ENCODE data around the gene TPCN1. TPM values are rescaled to one million over a fixed set of nuclear protein-coding genes. Genes with fewer than 3 reads are reported as not detected.

The TPCN1 gene
- total and polyA plus RNA-seq, 2 donors (not counting 1 experiment from before 2014, with no cell fraction given), result 17.2 to 17.8 TPM

- no peak for DNase-seq (ENCODE audit: low read depth in 2 of 2)
- no peaks in the 10 kb centered on the region for H3K79me2 ChIP-seq (ENCODE audit: control insufficient read depth, insufficient read depth, low read length)
- H3K4me1 ChIP-seq (ENCODE audit: control insufficient read depth, extremely low read depth, insufficient read depth, low read length), result peaks cover 12% of the 10 kb centered on the region
- no peak overlapping the region for H3K9ac ChIP-seq (ENCODE audit: insufficient read depth, low read length)
- no peaks in the 10 kb centered on the region for H3K36me3 ChIP-seq (ENCODE audit: control insufficient read depth, insufficient read depth, low read length)
- no peaks in the 10 kb centered on the region for H3K27me3 ChIP-seq (ENCODE audit: control insufficient read depth, insufficient read depth, low read length)
- H3K9me3 ChIP-seq (ENCODE audit: control insufficient read depth, insufficient read depth, low read depth, low read length), result no peaks in the 10 kb centered on the region
- no peak overlapping the region for H3K27ac ChIP-seq (ENCODE audit: insufficient read depth, low read length)
- TF ChIP-seq CTCF (conservative IDR thresholded peaks at IDR 0.05 in 1 of 2, IDR thresholded peaks at IDR 0.05 in 1 of 2; ENCODE audit: low read depth in 1 of 2, low read length in 2 of 2) (no peak), EZH2 (IDR thresholded peaks at IDR 0.05; ENCODE audit: low read length, missing control alignments) (no peak)
- no peak overlapping the region for H2AFZ ChIP-seq (ENCODE audit: low read length)
- H3K4me3 ChIP-seq (replicated peaks in 1 of 4; ENCODE audit: control extremely low read depth in 1 of 4, insufficient read depth in 1 of 4, low read depth in 3 of 4, low read length in 4 of 4), result no peak overlapping the region
- H3K4me2 ChIP-seq (ENCODE audit: extremely low read depth, insufficient read depth, low read length), result no peak overlapping the region
- no peaks in the 10 kb centered on the region for H4K20me1 ChIP-seq (ENCODE audit: control insufficient read depth, extremely low read depth, insufficient read depth, low read length)
Observed at GRCh38 chr12:113296557-113297213, 75.4 kb downstream of the TPCN1 start.

GRCh38 chr12:113297214-113297587, 75.9 kb downstream of the TPCN1 start:
- TF ChIP-seq CTCF (conservative IDR thresholded peaks at IDR 0.05 in 1 of 2, IDR thresholded peaks at IDR 0.05 in 1 of 2; ENCODE audit: low read depth in 1 of 2, low read length in 2 of 2) (no peak), EZH2 (IDR thresholded peaks at IDR 0.05; ENCODE audit: low read length, missing control alignments) (no peak)
- Histone ChIP-seq H3K79me2 (ENCODE audit: control insufficient read depth, insufficient read depth, low read length) (no peaks in the 10 kb centered on the region), H3K9me3 (ENCODE audit: control insufficient read depth, insufficient read depth, low read depth, low read length) (no peaks in the 10 kb centered on the region), H3K4me2 (ENCODE audit: extremely low read depth, insufficient read depth, low read length) (no peak overlapping the region), H3K4me1 (ENCODE audit: control insufficient read depth, extremely low read depth, insufficient read depth, low read length) (peaks cover 12% of the 10 kb centered on the region), H2AFZ (ENCODE audit: low read length) (no peak overlapping the region), H4K20me1 (ENCODE audit: control insufficient read depth, extremely low read depth, insufficient read depth, low read length) (no peaks in the 10 kb centered on the region), H3K4me3 (replicated peaks in 1 of 4; ENCODE audit: control extremely low read depth in 1 of 4, insufficient read depth in 1 of 4, low read depth in 3 of 4, low read length in 4 of 4) (no peak overlapping the region), H3K9ac (ENCODE audit: insufficient read depth, low read length) (no peak overlapping the region), H3K27me3 (ENCODE audit: control insufficient read depth, insufficient read depth, low read length) (no peaks in the 10 kb centered on the region), H3K36me3 (ENCODE audit: control insufficient read depth, insufficient read depth, low read length) (no peaks in the 10 kb centered on the region), H3K27ac (ENCODE audit: insufficient read depth, low read length) (no peak overlapping the region)
- no peak for DNase-seq (ENCODE audit: low read depth in 2 of 2)

GRCh38 chr12:113297621-113298471, 76.6 kb downstream of the TPCN1 start:
- Histone ChIP-seq H4K20me1 (ENCODE audit: control insufficient read depth, extremely low read depth, insufficient read depth, low read length) (no peaks in the 10 kb centered on the region), H3K79me2 (ENCODE audit: control insufficient read depth, insufficient read depth, low read length) (no peaks in the 10 kb centered on the region), H3K4me1 (ENCODE audit: control insufficient read depth, extremely low read depth, insufficient read depth, low read length) (peaks cover 12% of the 10 kb centered on the region), H3K36me3 (ENCODE audit: control insufficient read depth, insufficient read depth, low read length) (no peaks in the 10 kb centered on the region), H2AFZ (ENCODE audit: low read length) (no peak overlapping the region), H3K9me3 (ENCODE audit: control insufficient read depth, insufficient read depth, low read depth, low read length) (no peaks in the 10 kb centered on the region), H3K9ac (ENCODE audit: insufficient read depth, low read length) (no peak overlapping the region), H3K27me3 (ENCODE audit: control insufficient read depth, insufficient read depth, low read length) (no peaks in the 10 kb centered on the region), H3K27ac (ENCODE audit: insufficient read depth, low read length) (no peak overlapping the region), H3K4me3 (replicated peaks in 1 of 4; ENCODE audit: control extremely low read depth in 1 of 4, insufficient read depth in 1 of 4, low read depth in 3 of 4, low read length in 4 of 4) (no peak overlapping the region), H3K4me2 (ENCODE audit: extremely low read depth, insufficient read depth, low read length) (no peak overlapping the region)
- TF ChIP-seq EZH2 (IDR thresholded peaks at IDR 0.05; ENCODE audit: low read length, missing control alignments), result no peak
- no peak for TF ChIP-seq CTCF (conservative IDR thresholded peaks at IDR 0.05 in 1 of 2, IDR thresholded peaks at IDR 0.05 in 1 of 2; ENCODE audit: low read depth in 1 of 2, low read length in 2 of 2)
- no peak for DNase-seq (ENCODE audit: low read depth in 2 of 2)
